HG02852 (cell line): Measurements from ENCODE around the gene ELOB.

ENCODE experiments used
- ATAC-seq: cut with Tn5 transposase; IDR thresholded peaks from one replicate; pipeline ENCODE4 v1.9.1; 2021; ENCODE audit warnings: mild to moderate bottlenecking, moderate library complexity; ENCODE audit not compliant: unreplicated experiment

The ELOB gene

DNA sequence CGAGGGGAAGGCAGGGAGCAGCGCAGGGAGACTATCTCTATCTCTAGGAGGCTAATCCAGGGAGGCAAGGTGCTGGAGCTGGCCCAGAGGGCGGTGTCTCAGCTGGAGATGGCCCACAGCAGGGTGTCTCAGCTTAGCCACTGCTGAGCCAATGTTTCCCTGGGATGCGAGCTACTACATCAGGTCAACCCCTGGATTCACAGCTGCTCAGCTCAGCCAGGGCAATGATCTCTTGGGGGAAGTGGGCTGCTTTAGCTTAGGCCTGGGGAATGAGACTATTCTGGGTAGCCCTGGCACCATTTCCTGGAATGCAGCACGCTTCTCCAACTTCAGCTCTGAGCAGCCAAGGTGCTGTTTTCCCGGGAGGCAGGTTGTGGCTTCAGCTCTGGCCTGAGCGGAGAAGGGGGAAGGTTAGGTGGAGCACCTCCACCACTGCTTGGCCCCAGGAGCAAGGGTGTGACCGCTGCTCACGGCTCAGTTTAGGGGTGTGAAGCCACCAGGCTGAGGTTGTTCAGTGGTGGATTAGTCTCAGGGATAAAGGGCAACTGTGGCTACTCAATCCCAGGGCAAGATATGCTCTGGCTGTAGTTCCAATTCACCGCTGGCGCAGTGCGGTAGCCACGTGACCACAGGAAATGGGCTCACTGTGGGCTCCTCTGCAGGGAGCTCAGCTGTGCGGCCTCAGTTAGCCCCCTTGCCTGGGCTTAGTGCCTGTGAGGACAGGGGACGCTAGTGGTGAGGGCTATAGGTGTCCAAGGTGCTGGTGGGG is 34.8 kb upstream of the ELOB start:
- ATAC-seq = no peak

- no peak for ATAC-seq
Measured at GRCh38 chr16:2810651-2811050, 33.6 kb upstream of the ELOB start.

- no peak for ATAC-seq
Measured at GRCh38 chr16:2809149-2809760, 32.2 kb upstream of the ELOB start.

GRCh38 chr16:2808181-2808580 is 31.1 kb upstream of the ELOB start:
- no peak for ATAC-seq

DNA sequence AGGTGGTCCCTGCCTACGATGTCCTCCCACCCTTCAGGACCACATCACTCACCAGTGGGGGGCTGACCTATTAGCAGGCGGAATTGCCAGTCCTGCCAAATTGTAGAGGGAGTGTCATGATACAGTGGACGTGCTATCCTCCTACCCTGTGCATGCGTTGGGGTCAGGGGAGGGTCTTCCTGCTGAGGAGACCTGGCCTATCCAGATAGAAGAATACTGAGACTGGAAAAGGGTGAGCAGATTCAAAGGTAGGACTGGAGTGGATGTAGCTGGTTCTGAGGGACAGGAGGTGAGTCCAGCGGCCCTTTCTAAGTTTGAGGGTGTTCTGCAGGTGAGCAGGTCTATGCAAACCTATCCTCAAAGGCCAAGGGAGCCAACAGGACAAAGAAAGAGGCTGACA is 29.2 kb upstream of the ELOB start:
- ATAC-seq = no peak

DNA sequence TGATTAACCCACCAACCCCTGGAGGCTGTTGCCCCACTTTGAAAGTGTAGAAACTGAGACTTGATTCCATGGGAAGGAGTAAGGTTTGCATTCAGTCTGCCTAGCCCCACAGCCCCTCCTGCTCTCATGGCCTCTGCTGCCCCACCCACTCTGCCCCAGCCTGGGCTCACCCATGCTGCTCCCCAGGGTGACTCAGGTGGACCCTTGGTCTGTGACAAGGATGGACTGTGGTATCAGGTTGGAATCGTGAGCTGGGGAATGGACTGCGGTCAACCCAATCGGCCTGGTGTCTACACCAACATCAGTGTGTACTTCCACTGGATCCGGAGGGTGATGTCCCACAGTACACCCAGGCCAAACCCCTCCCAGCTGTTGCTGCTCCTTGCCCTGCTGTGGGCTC is 27.6 kb upstream of the ELOB start:
- no peak for ATAC-seq

DNA sequence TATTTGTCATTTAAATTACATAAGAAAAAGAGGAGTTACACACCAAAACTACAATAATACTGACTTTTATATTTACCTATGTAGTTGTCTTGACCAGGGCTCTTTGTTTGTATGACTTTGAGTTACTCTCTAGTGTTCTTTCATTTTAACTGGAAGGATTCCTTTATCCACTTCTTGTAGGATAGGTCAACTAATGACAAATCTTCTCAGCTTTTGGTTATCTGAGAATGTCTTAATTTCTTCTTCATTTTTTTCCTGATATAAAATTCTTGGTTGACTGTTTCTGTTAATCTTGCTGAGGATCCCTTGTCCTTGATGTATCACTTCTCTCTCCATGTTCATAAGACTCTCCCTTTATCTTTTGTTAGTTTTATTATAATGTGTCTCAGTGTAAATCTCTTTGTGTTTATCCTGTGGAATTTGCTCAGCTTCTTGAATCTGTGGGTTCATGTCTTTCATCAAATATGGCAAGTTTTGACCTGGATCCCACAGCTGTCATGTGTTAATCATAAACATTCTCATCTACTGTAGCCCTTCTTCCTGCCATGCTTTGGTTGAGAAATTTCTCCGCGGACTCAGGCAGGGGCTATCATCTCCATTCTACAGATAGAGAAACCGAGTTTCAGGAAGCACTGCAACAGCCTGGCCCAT is 26.6 kb upstream of the ELOB start:
- ATAC-seq = no peak

DNA sequence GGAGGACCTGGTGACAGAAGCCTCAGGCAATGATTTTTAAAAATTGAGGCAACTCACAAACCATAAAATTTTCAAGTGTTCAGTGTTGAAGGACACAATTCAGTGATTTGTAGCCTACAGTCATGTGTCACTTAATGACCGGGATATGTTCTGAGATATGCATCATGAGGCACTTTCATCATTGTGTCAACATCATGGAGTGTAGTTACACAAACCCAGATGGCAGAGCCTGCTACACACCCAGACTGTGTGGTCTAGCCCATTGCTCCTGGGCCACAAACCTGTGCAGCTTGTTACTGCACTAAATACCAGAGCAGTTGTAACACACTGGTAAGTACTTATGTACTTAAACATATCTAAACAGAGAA is 22.8 kb upstream of the ELOB start:
- no peak for ATAC-seq

- no peak for ATAC-seq
Measured at GRCh38 chr16:2799205-2799858, 22.3 kb upstream of the ELOB start.

- ATAC-seq = no peak
Measured at GRCh38 chr16:2798723-2799204, 21.7 kb upstream of the ELOB start.

DNA sequence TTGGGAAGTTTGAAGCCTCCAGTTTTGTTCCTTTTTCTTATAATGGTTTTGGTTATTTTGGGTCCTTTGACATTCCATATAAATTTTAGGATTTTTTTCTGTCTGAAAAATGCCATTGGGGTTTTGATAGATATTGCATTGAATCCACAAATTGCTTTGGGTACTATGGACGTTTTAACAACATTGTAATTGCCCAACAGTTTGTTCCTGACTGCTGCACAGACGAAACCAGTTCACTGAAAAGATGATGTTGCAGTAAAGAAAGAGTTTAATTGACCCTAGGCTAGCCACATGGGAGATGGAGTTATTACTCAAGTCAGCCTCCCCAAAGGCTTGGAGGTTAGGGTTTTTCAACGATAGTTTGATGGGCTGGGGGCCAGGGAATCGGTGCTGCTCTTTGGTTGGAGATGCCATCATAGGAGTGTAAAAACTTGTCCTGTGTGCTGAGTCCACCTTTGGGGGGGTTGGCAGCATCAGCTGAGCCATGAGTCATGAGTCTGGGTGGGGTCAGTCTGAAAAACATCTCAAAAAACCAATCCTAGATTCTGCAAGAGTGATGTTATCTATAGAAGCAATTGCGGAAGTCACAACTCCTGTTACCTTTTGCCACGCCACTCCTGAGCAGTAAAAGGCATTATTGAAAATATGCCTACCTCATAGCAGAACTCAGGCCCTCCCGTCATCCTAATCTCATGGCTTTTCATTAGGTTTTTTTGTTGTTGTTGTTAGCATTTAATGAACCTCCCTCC is 18.5 kb upstream of the ELOB start:
- ATAC-seq = no peak

GRCh38 chr16:2792940-2793339 is 15.9 kb upstream of the ELOB start:
- ATAC-seq = no peak

- no peak for ATAC-seq
Measured at GRCh38 chr16:2791174-2791573, 14.1 kb upstream of the ELOB start.

- no peak for ATAC-seq
Measured at GRCh38 chr16:2790631-2791030, 13.6 kb upstream of the ELOB start.

DNA sequence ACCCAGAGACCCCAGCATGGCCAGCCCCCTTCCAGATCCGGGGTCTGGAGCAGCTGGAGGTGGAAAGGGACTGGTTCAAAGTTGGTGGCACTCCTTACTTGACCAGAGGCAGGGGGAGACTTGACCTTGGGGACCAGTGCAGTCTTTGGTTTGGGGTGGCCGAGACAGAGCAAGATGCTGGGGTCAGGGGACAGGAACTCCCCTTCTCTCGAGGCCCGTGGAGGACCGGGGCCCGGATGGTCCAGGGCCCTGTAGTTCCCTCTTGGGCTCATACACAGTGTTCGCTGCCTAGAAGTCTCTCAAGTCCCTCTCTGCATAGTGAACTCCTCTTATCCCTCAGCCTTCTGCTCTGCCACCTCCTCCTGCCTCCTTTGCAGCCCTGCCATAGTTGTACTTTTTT is 10.9 kb upstream of the ELOB start:
- no peak for ATAC-seq

- no peak for ATAC-seq
Measured at GRCh38 chr16:2787406-2787805, 10.3 kb upstream of the ELOB start, which contains the start of gene PRSS33. Gene PRSS33 (minus strand): TSS chr16:2787560. CDS start chr16:2786547, 1,013 bp downstream.

- no peak for ATAC-seq
Measured at GRCh38 chr16:2786826-2787151, 9.7 kb upstream of the ELOB start.

DNA sequence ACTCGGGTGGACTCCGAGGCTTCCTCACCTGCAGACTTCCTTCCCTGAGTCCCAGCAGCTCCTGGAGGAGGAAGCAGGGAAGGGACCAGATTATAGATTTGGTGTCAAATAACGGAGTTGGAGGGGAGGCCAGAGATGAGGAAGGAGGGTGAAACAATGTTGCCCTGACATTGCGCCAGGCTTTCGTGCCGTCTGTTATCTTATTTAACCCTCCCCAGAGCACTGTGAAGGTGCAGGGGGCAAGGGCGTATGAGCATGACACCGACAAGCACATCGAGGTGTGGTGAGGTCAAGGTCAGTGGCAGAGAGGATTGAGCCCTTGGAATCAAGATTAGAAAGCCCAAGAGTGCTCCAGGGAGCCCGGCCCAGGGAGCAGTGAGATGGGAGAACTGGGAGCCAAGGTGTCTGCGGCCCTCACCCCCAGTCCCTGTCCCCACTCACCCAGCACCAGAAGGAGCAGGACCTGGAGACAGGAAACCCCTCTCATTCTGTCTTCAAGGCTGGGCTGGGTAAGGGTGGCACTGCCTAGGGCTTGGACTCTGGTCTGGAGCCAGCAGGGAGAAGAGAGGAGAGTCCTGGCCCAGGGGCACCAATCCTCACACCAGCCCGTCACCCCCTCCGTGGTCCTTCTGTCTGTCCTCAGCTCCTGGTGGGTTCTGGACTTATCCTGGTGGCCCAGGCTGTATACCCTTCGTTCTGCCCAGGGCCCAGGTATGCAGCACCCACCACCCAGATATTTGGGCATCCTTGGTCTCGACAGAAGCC is 9.2 kb upstream of the ELOB start:
- ATAC-seq = no peak

- ATAC-seq = no peak
Measured at GRCh38 chr16:2785101-2785991, 8.3 kb upstream of the ELOB start.
